Neural cell (in vitro differentiated cells): ENCODE measurements around the gene IMMP2L. TPM values are rescaled to one million over a fixed set of nuclear protein-coding genes. Genes with fewer than 3 reads are reported as not detected.

Source experiments
- H2AFZ ChIP-seq: fragments of 200-600, 300-800 bp; sonication (generic), shearing (Covaris generic); 2 replicates; pipeline ENCODE4 v1.6.0; 2014; ENCODE audit warnings: low read depth, mild to moderate bottlenecking, antibody characterized with exemption, low read length, moderate library complexity
- H3F3A ChIP-seq: fragments of 200-600 bp; shearing (Covaris generic); 2 replicates; pipeline ENCODE4 v1.6.1; 2016; ENCODE audit warnings: mild to moderate bottlenecking, moderate library complexity, mixed read lengths, antibody characterized with exemption, low read length; ENCODE audit not compliant: insufficient read depth, poor library complexity, severe bottlenecking
- H3K27ac ChIP-seq: fragments of 200-600, 300-800 bp; sonication (generic), shearing (Covaris generic); 2 replicates; pipeline ENCODE4 v1.5.1; 2014; ENCODE audit warnings: mild to moderate bottlenecking, low read length, moderate library complexity
- H3K27me3 ChIP-seq: fragments of 300-800, 200-600 bp; sonication (generic), shearing (Covaris generic); 2 replicates; pipeline ENCODE4 v1.6.0; 2014; ENCODE audit warnings: mild to moderate bottlenecking, low read depth, low read length, moderate library complexity; ENCODE audit not compliant: insufficient read depth
- H3K36me3 ChIP-seq: fragments of 300-800, 200-600 bp; sonication (generic), shearing (Covaris generic); 2 replicates; pipeline ENCODE4 v1.5.1; 2014; ENCODE audit warnings: mild to moderate bottlenecking, antibody characterized with exemption, low read length, moderate library complexity; ENCODE audit not compliant: insufficient read depth
- H3K4me2 ChIP-seq: fragments of 300-800, 200-600 bp; sonication (generic), shearing (Covaris generic); 2 replicates; pipeline ENCODE4 v1.6.0; 2014; ENCODE audit warnings: mild to moderate bottlenecking, low read length
- H3K4me3 ChIP-seq: fragments of 300-800, 200-600 bp; sonication (generic), shearing (Covaris generic); 2 replicates; pipeline ENCODE4 v1.5.1; 2014; ENCODE audit warnings: mild to moderate bottlenecking, low read length, moderate library complexity
- H3K79me2 ChIP-seq: fragments of 200-600 bp; shearing (Covaris generic); replicated peaks from 2 replicates; pipeline ENCODE4 v1.6.0; 2014; ENCODE audit warnings: mild to moderate bottlenecking, low read length, moderate library complexity; ENCODE audit not compliant: insufficient read depth
- H3K9ac ChIP-seq: fragments of 300-800, 200-600 bp; sonication (generic), shearing (Covaris generic); 2 replicates; pipeline ENCODE4 v1.6.1; 2016; ENCODE audit warnings: mild to moderate bottlenecking, low read length, mixed read lengths
- H3K9me2 ChIP-seq: fragments of 200-600 bp; shearing (Covaris generic); 2 replicates; pipeline ENCODE4 v1.6.1; 2016; ENCODE audit warnings: mild to moderate bottlenecking, low read length, mixed read lengths; ENCODE audit not compliant: insufficient read depth
- H3K9me3 ChIP-seq: fragments of 200-600, 300-800 bp; sonication (generic), shearing (Covaris generic); 2 replicates; pipeline ENCODE4 v1.6.1; 2016; ENCODE audit warnings: mild to moderate bottlenecking, mixed run types, low read length, moderate library complexity, mixed read lengths
- H4K20me1 ChIP-seq: fragments of 200-600 bp; shearing (Covaris generic); 2 replicates; pipeline ENCODE4 v1.6.1; 2016; ENCODE audit warnings: mild to moderate bottlenecking, mixed run types; ENCODE audit not compliant: insufficient read depth
- EP300 ChIP-seq: fragments of 450-650 bp; conservative IDR thresholded peaks from 2 replicates; pipeline ENCODE4 v1.6.1; 2014; ENCODE audit warnings: antibody characterized with exemption, mild to moderate bottlenecking, moderate library complexity; ENCODE audit not compliant: poor library complexity, severe bottlenecking
- EZH2 ChIP-seq: fragments of 200-600, 300-800 bp; shearing (Covaris generic), sonication (generic); IDR thresholded peaks from 2 replicates; pipeline ENCODE4 v1.6.1; 2014; ENCODE audit warnings: antibody characterized with exemption, low read length, borderline replicate concordance, mild to moderate bottlenecking; ENCODE audit not compliant: insufficient read depth, poor library complexity, severe bottlenecking
- MXI1 ChIP-seq: fragments of 450-650 bp; conservative IDR thresholded peaks from 2 replicates; pipeline ENCODE4 v1.6.1; 2014; ENCODE audit warnings: antibody characterized with exemption, mild to moderate bottlenecking; ENCODE audit not compliant: poor library complexity, severe bottlenecking
- POLR2AphosphoS5 ChIP-seq: IDR thresholded peaks from 2 replicates; pipeline ENCODE4 v1.6.1; 2012
- RAD21 ChIP-seq: fragments of 450-650 bp; conservative IDR thresholded peaks from 2 replicates; pipeline ENCODE4 v1.6.1; 2014; ENCODE audit warnings: antibody characterized with exemption, mild to moderate bottlenecking, moderate library complexity
- SMC3 ChIP-seq: fragments of 450-650 bp; conservative IDR thresholded peaks from 2 replicates; pipeline ENCODE4 v1.6.1; 2014; ENCODE audit warnings: antibody characterized with exemption, mild to moderate bottlenecking, moderate library complexity; ENCODE audit not compliant: poor library complexity
- TAF1 ChIP-seq: IDR thresholded peaks from 2 replicates; pipeline ENCODE4 v1.6.1; 2012; ENCODE audit warnings: low read depth
- polyA plus RNA-seq: library from polyadenylated mRNA; depleted of rRNA; stranded (reverse); fragments of >200 nt; gene quantifications from 2 replicates; pipeline ENCODE4 v1.2.3, GENCODE V29; 2014
- TF ChIP-seq, protein P1 (sequence below): IDR thresholded peaks from 2 replicates; pipeline ENCODE4 v1.6.1; 2012; ENCODE audit warnings: borderline replicate concordance
- TF ChIP-seq, protein P2 (sequence below): fragments of 450-650 bp; IDR thresholded peaks from 2 replicates; pipeline ENCODE4 v1.5.1; 2014; ENCODE audit warnings: antibody characterized with exemption, mild to moderate bottlenecking, moderate library complexity; ENCODE audit not compliant: poor library complexity, severe bottlenecking

Gene IMMP2L
- polyA plus RNA-seq, 1 donor from 2014 or later: 9.7 TPM

DNA sequence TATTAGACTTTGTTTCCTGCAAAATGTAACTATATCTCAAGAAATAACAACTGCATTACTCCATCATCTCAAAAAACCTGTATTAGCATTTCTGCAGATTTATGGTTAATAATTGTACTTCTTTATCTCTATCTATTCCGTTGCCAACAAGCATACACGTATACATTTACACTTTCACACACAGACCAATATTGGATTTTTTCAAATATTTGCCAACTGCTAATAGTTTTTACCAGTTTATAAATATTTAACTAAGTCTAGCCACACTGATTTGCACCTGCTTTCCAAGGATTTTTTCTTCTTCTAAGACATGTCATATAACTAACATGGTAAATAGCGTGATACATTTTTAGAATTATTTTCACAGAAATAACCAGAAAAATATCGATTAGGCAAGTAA lies 459.2 kb downstream of the IMMP2L start:
- H3K9me2 ChIP-seq: no peaks in the 10 kb centered on the region
- H3K9ac ChIP-seq: no peak overlapping the region
- TF ChIP-seq EP300 (no peak), MXI1 (no peak), TAF1 (no peak), POLR2AphosphoS5 (no peak), SMC3 (no peak), EZH2 (no peak), RAD21 (no peak)
- TF ChIP-seq, protein P1, sequence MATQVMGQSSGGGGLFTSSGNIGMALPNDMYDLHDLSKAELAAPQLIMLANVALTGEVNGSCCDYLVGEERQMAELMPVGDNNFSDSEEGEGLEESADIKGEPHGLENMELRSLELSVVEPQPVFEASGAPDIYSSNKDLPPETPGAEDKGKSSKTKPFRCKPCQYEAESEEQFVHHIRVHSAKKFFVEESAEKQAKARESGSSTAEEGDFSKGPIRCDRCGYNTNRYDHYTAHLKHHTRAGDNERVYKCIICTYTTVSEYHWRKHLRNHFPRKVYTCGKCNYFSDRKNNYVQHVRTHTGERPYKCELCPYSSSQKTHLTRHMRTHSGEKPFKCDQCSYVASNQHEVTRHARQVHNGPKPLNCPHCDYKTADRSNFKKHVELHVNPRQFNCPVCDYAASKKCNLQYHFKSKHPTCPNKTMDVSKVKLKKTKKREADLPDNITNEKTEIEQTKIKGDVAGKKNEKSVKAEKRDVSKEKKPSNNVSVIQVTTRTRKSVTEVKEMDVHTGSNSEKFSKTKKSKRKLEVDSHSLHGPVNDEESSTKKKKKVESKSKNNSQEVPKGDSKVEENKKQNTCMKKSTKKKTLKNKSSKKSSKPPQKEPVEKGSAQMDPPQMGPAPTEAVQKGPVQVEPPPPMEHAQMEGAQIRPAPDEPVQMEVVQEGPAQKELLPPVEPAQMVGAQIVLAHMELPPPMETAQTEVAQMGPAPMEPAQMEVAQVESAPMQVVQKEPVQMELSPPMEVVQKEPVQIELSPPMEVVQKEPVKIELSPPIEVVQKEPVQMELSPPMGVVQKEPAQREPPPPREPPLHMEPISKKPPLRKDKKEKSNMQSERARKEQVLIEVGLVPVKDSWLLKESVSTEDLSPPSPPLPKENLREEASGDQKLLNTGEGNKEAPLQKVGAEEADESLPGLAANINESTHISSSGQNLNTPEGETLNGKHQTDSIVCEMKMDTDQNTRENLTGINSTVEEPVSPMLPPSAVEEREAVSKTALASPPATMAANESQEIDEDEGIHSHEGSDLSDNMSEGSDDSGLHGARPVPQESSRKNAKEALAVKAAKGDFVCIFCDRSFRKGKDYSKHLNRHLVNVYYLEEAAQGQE: no peak
- TF ChIP-seq, protein P2, sequence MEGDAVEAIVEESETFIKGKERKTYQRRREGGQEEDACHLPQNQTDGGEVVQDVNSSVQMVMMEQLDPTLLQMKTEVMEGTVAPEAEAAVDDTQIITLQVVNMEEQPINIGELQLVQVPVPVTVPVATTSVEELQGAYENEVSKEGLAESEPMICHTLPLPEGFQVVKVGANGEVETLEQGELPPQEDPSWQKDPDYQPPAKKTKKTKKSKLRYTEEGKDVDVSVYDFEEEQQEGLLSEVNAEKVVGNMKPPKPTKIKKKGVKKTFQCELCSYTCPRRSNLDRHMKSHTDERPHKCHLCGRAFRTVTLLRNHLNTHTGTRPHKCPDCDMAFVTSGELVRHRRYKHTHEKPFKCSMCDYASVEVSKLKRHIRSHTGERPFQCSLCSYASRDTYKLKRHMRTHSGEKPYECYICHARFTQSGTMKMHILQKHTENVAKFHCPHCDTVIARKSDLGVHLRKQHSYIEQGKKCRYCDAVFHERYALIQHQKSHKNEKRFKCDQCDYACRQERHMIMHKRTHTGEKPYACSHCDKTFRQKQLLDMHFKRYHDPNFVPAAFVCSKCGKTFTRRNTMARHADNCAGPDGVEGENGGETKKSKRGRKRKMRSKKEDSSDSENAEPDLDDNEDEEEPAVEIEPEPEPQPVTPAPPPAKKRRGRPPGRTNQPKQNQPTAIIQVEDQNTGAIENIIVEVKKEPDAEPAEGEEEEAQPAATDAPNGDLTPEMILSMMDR: no peak
- H2AFZ ChIP-seq: no peak overlapping the region
- H3K4me2 ChIP-seq: no peak overlapping the region
- H3K9me3 ChIP-seq: no peaks in the 10 kb centered on the region
- no peaks in the 10 kb centered on the region for H4K20me1 ChIP-seq
- H3K79me2 ChIP-seq: peaks cover 48% of the 10 kb centered on the region
- H3K27me3 ChIP-seq: no peaks in the 10 kb centered on the region
- H3K36me3 ChIP-seq: peaks cover 12% of the 10 kb centered on the region
- no peak overlapping the region for H3K4me3 ChIP-seq
- no peaks in the 10 kb centered on the region for H3F3A ChIP-seq
- H3K27ac ChIP-seq: no peak overlapping the region

DNA sequence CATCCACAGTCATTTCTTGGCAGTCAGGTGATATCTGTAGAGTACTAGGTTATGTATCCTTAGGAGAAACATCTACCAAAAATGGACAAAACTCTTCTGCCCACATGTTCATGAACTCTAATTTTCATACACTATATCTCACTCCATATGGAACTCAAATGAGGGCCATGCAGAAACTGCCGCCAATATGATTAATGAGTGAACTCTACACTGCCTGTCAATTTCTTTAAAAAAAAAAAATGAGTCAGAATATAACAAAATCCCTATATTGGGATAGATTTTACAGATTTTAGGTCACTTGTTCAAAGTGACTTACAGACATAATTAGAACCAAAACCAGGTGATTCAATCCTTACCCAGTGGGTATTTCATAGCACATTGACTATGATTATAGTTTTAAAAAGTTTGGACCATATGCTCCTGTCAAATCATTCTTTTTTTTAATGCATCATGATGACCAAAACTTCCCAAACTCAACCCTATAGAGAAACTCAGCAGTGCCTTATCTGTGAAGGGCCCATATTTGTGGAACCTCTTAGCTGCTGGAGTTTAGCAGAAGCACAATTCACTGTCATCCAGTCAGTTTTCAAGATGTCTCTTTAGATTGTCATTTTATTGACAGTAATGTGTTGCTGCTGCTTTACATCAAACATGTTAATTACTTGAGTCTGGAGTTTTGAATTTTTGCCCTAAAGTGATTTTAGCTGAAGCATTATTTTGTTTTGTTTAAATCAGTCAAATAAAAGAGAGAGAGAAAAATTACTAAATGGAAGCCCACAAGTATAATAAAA lies 460.2 kb downstream of the IMMP2L start:
- H4K20me1 ChIP-seq: no peaks in the 10 kb centered on the region
- no peak for TF ChIP-seq EP300
- no peak for TF ChIP-seq TAF1

More for the DNA sequence above, 460.2 kb downstream of the IMMP2L start:
- H3K4me3 ChIP-seq: no peak overlapping the region
- H3K79me2 ChIP-seq: peaks cover 59% of the 10 kb centered on the region
- H3K9me2 ChIP-seq: no peaks in the 10 kb centered on the region
- H3K9me3 ChIP-seq: no peaks in the 10 kb centered on the region
- H3K36me3 ChIP-seq: peaks cover 16% of the 10 kb centered on the region
- no peak overlapping the region for H2AFZ ChIP-seq
- H3F3A ChIP-seq: no peaks in the 10 kb centered on the region
- H3K27ac ChIP-seq: no peak overlapping the region
- no peak overlapping the region for H3K9ac ChIP-seq
- no peaks in the 10 kb centered on the region for H3K27me3 ChIP-seq
- no peak overlapping the region for H3K4me2 ChIP-seq
